ENCODE data around the gene MYOZ1.
"Not testable (repeated sequence)": the region's sequence is repeated elsewhere in the genome, so short reads cannot be mapped to it uniquely, and the experiment has no call there.

DNA sequence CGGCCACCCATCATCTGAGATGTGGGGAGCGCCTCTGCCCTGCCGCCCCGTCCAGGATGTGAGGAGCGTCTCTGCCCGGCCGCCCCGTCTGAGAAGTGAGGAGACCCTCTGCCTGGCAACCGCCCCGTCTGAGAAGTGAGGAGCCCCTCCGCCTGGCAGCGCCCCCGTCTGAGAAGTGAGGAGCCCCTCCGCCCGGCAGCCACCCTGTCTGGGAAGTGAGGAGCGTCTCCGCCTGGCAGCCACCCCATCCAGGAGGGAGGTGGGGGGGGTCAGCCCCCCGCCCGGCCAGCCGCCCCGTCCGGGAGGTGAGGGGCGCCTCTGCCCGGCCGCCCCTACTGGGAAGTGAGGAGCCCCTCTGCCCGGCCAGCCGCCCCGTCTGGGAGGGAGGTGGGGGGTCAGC is 48.3 kb upstream of the MYOZ1 start:
- not testable (repeated sequence) for TF ChIP-seq JUN (IDR thresholded peaks at IDR 0.05; ENCODE audit: borderline replicate concordance, insufficient read depth, insufficient read length, low read depth); POLR2A (IDR thresholded peaks at IDR 0.05; ENCODE audit: low read depth, low read length); FOS (IDR thresholded peaks at IDR 0.05; ENCODE audit: borderline replicate concordance, insufficient read depth, low read length); POLR2AphosphoS5 (IDR thresholded peaks at IDR 0.05; ENCODE audit: insufficient read depth, low read depth, low read length)
- TF ChIP-seq, protein P1, sequence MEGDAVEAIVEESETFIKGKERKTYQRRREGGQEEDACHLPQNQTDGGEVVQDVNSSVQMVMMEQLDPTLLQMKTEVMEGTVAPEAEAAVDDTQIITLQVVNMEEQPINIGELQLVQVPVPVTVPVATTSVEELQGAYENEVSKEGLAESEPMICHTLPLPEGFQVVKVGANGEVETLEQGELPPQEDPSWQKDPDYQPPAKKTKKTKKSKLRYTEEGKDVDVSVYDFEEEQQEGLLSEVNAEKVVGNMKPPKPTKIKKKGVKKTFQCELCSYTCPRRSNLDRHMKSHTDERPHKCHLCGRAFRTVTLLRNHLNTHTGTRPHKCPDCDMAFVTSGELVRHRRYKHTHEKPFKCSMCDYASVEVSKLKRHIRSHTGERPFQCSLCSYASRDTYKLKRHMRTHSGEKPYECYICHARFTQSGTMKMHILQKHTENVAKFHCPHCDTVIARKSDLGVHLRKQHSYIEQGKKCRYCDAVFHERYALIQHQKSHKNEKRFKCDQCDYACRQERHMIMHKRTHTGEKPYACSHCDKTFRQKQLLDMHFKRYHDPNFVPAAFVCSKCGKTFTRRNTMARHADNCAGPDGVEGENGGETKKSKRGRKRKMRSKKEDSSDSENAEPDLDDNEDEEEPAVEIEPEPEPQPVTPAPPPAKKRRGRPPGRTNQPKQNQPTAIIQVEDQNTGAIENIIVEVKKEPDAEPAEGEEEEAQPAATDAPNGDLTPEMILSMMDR (IDR thresholded peaks at IDR 0.05; ENCODE audit: extremely low read depth in 1 of 2, insufficient read depth in 1 of 2, low read depth in 1 of 2, low read length in 2 of 2) = not testable (repeated sequence)
- TF ChIP-seq, protein P2, sequence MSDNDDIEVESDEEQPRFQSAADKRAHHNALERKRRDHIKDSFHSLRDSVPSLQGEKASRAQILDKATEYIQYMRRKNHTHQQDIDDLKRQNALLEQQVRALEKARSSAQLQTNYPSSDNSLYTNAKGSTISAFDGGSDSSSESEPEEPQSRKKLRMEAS (IDR thresholded peaks at IDR 0.05; ENCODE audit: insufficient read depth, insufficient read length) = not testable (repeated sequence)

Data from endothelial cell of umbilical vein (primary cell).